ENCODE measurements around the gene HOXB9.

HOXB9 gene

GRCh38 chr17:48645639-48646182, 19.6 kb upstream of the HOXB9 start:
- Histone ChIP-seq H3K9ac (ENCODE audit: low read depth, low read length) (no peak overlapping the region), H3K9me3 (ENCODE audit: insufficient read depth, low read length, severe bottlenecking) (no peaks in the 10 kb centered on the region), H3K36me3 (ENCODE audit: insufficient read depth, low read length) (no peaks in the 10 kb centered on the region), H3K27me3 (ENCODE audit: insufficient read depth, low read length, poor library complexity) (peaks cover 9% of the 10 kb centered on the region), H3K4me2 (ENCODE audit: insufficient read depth, low read length) (no peak overlapping the region), H2AFZ (ENCODE audit: low read depth, low read length) (no peak overlapping the region), H4K20me1 (ENCODE audit: insufficient read depth, low read length) (no peaks in the 10 kb centered on the region), H3K27ac (ENCODE audit: low read length) (no peak overlapping the region), H3K79me2 (ENCODE audit: insufficient read depth, low read length) (no peaks in the 10 kb centered on the region), H3K4me3 (ENCODE audit: low read depth in 1 of 2, low read length in 2 of 2) (no peak overlapping the region), H3K4me1 (ENCODE audit: insufficient read depth, low read length) (no peaks in the 10 kb centered on the region)
- no peak for DNase-seq
- TF ChIP-seq EZH2 (IDR thresholded peaks at IDR 0.05; ENCODE audit: borderline replicate concordance, low read depth, low read length, severe bottlenecking) (no peak), CTCF (IDR thresholded peaks at IDR 0.05; ENCODE audit: borderline replicate concordance, extremely low read depth, low read length, poor library complexity, severe bottlenecking) (no peak)
- ATAC-seq (ENCODE audit: insufficient read depth, low read depth): no peak

DNA sequence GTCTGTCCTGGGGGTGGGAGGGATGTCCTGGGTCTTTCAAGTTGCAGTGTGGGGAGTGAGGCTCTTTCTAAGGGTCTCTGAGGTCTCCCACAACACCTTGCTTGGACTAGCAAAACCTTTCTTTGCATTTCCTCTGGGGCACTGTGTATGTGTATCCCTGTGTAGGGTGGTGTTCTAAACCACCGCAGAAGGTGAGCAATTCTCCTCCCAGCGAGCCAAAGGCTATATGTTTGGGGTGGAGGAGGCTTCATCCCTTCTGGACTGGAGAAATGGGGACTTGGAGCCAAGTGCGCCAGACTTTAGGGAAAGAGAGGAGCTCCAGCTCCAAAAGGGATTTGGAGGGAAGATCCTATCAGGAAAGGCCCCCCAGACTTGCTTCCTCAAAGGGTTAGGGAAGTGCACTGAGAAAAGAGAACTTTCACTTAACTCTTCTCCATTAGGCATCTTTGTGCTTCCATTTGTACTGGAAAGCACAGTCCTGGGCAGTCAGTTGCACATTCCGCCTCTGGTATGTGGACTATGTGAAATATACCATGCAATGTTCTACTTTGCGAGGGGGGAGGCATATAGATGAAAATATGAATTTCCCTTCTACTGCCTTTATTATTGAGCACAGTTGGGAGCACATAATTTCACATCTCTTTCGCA, 18.9 kb upstream of the HOXB9 start:
- Histone ChIP-seq H3K79me2 (ENCODE audit: insufficient read depth, low read length) (no peaks in the 10 kb centered on the region), H4K20me1 (ENCODE audit: insufficient read depth, low read length) (no peaks in the 10 kb centered on the region), H3K4me2 (ENCODE audit: insufficient read depth, low read length) (no peak overlapping the region), H3K36me3 (ENCODE audit: insufficient read depth, low read length) (no peaks in the 10 kb centered on the region), H3K27me3 (ENCODE audit: insufficient read depth, low read length, poor library complexity) (peaks cover 15% of the 10 kb centered on the region), H3K4me1 (ENCODE audit: insufficient read depth, low read length) (no peaks in the 10 kb centered on the region), H3K9ac (ENCODE audit: low read depth, low read length) (no peak overlapping the region), H3K4me3 (ENCODE audit: low read depth in 1 of 2, low read length in 2 of 2) (no peak overlapping the region), H3K9me3 (ENCODE audit: insufficient read depth, low read length, severe bottlenecking) (no peaks in the 10 kb centered on the region), H3K27ac (ENCODE audit: low read length) (no peak overlapping the region), H2AFZ (ENCODE audit: low read depth, low read length) (no peak overlapping the region)
- TF ChIP-seq EZH2 (IDR thresholded peaks at IDR 0.05; ENCODE audit: borderline replicate concordance, low read depth, low read length, severe bottlenecking) (no peak), CTCF (IDR thresholded peaks at IDR 0.05; ENCODE audit: borderline replicate concordance, extremely low read depth, low read length, poor library complexity, severe bottlenecking) (no peak)
- no peak for DNase-seq
- no peak for ATAC-seq (ENCODE audit: insufficient read depth, low read depth)

DNA sequence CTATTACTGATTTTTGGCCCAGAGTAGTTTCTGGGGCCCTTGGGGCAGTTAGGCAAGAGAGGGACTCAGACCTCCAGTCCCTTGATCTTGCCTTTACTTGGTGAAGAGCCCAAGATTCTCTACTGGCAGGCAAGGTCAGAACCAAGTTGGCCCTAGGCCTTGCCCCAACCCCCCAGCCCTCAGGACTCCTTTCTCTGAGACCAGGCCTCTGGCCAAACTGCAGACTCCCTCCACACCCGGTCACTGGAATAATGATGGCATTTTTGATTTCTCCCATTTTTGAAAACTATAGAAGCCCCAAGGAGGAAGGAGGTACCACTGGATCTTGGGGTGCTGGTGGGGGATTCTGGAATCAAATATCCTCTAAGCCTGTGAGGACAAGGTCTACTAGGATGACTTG, 18.0 kb upstream of the HOXB9 start:
- Histone ChIP-seq H4K20me1 (ENCODE audit: insufficient read depth, low read length) (no peaks in the 10 kb centered on the region), H3K4me1 (ENCODE audit: insufficient read depth, low read length) (no peaks in the 10 kb centered on the region), H3K4me3 (ENCODE audit: low read depth in 1 of 2, low read length in 2 of 2) (no peak overlapping the region), H3K79me2 (ENCODE audit: insufficient read depth, low read length) (no peaks in the 10 kb centered on the region), H3K4me2 (ENCODE audit: insufficient read depth, low read length) (no peak overlapping the region), H3K27me3 (ENCODE audit: insufficient read depth, low read length, poor library complexity) (peaks cover 24% of the 10 kb centered on the region), H3K9ac (ENCODE audit: low read depth, low read length) (no peak overlapping the region), H2AFZ (ENCODE audit: low read depth, low read length) (no peak overlapping the region), H3K27ac (ENCODE audit: low read length) (no peak overlapping the region), H3K36me3 (ENCODE audit: insufficient read depth, low read length) (no peaks in the 10 kb centered on the region), H3K9me3 (ENCODE audit: insufficient read depth, low read length, severe bottlenecking) (no peaks in the 10 kb centered on the region)
- no peak for TF ChIP-seq EZH2 (IDR thresholded peaks at IDR 0.05; ENCODE audit: borderline replicate concordance, low read depth, low read length, severe bottlenecking)
- TF ChIP-seq CTCF (IDR thresholded peaks at IDR 0.05; ENCODE audit: borderline replicate concordance, extremely low read depth, low read length, poor library complexity, severe bottlenecking): no peak
- DNase-seq (no peak), ATAC-seq (ENCODE audit: insufficient read depth, low read depth) (no peak)
